HG03045 (cell line): Measurements from ENCODE around the gene PTGDR.
A peak's percentile ranks its signal among the peaks of the same experiment; 100 is the strongest.

ENCODE experiments used
- ATAC-seq: cut with Tn5 transposase; IDR thresholded peaks from one replicate; pipeline ENCODE4 v1.9.1; 2021; ENCODE audit warnings: mild to moderate bottlenecking, moderate library complexity; ENCODE audit not compliant: unreplicated experiment

PTGDR gene, protein sequence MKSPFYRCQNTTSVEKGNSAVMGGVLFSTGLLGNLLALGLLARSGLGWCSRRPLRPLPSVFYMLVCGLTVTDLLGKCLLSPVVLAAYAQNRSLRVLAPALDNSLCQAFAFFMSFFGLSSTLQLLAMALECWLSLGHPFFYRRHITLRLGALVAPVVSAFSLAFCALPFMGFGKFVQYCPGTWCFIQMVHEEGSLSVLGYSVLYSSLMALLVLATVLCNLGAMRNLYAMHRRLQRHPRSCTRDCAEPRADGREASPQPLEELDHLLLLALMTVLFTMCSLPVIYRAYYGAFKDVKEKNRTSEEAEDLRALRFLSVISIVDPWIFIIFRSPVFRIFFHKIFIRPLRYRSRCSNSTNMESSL

DNA sequence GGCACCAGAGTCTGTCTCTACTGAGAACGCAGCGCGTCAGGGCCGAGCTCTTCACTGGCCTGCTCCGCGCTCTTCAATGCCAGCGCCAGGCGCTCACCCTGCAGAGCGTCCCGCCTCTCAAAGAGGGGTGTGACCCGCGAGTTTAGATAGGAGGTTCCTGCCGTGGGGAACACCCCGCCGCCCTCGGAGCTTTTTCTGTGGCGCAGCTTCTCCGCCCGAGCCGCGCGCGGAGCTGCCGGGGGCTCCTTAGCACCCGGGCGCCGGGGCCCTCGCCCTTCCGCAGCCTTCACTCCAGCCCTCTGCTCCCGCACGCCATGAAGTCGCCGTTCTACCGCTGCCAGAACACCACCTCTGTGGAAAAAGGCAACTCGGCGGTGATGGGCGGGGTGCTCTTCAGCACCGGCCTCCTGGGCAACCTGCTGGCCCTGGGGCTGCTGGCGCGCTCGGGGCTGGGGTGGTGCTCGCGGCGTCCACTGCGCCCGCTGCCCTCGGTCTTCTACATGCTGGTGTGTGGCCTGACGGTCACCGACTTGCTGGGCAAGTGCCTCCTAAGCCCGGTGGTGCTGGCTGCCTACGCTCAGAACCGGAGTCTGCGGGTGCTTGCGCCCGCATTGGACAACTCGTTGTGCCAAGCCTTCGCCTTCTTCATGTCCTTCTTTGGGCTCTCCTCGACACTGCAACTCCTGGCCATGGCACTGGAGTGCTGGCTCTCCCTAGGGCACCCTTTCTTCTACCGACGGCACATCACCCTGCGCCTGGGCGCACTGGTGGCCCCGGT is at the start of gene PTGDR:
Gene PTGDR, plus strand, starts transcription at position 198 of the 778 bp plus-strand sequence. Its CDS starts 117 bp downstream, at position 315.
- ATAC-seq: no peak

DNA sequence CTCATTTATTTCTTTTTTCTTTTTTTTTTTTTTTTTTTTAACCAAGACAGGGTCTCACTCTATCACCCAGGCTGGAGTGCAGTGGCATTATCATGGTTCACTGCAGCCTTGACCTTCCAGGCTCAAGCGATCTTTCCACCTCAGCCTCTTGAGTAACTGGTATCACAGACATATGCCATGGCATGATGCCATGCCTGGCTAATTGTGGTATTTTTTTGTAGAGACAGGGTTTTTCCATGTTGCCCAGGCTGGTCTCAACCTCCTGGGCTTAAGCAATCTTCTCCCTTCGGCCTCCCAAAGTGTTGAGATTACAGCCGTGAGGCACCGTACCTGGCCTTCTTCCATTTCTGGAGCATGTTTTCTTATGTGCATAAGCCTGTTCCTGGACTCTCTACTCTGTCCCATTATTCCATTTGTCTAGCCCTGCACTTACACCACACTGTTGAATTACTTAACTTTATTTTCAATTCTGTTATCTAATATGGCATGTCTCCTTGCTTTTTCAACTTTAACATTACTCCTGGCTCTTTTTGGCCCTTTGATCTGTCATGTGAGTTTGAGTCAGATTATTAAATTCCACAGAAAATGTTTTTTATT is 47.9 kb upstream of the PTGDR start:
- no peak for ATAC-seq

DNA sequence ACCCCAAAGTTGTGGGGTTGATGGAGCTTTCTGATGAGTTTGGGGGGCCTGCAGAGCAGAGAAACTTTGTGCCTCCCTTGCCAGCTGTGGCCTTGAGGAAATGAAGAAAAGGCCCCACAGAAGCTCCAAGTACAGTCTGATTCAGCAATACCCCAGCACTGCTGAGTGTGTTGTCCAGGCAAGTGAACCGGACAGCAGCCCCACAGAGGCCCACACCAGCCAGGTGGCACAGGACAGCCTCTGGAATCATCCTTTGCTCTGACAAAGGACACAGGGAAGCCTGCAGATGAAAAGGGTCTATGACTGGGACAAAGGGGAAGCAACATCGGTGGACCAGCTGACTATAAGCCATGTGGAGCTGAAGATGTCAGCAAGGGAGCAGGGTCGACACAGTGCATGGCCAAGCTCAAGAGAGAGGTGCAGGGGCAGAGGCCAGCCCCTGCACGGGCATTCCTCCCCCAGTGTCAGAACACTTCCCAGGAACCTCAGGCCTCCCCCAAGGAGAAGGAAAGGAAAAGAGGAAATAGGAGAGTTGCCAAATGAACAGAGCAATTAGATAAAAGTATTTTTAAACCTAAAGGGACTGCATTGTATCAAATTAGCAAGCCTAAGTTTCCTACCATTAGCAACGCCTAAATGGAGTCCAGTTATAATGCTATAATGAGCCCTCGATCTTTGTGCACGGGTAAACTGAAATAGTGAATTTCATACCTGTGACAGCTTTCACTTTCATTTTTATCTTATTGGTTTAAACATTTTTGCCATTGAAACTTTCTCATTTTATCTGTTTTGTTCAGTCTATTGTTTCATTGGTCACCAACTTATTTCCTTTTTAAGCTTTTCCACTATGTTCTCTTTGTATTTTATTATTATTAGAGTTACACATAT is 46.3 kb upstream of the PTGDR start:
- ATAC-seq: no peak

DNA sequence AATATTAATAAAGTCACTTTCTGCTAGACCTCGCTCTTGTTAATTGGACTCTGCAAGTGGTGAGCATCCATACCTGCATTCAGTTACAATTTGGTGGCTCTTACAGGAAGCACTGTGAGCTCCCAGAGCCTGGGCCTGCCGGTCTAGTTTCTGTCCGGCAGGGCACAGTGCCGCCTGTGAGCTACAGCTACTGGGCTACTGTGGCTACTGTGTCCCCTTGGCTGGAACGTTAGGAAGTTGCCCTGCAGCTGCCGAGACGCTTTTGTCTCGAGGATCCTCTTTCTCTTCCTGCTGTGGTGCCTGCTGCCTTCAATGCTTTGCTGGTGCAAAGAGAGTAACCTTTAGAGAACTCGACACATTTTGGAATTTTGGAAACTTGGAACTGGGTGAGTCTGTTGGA is 44.6 kb upstream of the PTGDR start:
- ATAC-seq: no peak

DNA sequence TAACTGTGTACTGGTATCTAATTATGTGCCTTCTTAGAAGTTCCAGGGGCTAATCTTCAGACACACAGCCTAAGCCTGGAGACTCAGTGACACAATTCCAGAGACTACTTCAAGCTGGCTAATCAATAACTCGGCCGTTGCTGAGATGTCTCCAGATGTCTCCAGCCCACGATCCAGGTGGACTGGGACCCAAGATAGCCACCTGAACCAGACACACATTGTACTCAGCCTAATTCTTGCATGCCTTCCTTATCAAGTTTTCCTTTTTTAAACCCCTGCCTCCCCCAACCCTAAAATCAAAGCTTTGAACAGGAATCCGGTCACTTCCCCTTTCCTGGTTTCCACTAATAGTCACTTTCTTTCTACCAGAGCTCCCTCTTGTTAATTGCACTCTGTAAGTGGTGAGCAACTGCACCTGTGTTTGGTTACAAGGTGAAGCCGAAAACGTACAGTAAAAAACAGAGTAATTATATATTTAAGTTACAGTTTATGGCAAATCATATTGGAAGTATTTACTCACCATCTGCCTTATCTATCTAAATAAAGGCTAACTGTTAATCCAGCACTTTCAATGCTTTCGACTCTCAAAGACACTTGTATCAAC is 39.8 kb upstream of the PTGDR start:
- ATAC-seq: no peak

DNA sequence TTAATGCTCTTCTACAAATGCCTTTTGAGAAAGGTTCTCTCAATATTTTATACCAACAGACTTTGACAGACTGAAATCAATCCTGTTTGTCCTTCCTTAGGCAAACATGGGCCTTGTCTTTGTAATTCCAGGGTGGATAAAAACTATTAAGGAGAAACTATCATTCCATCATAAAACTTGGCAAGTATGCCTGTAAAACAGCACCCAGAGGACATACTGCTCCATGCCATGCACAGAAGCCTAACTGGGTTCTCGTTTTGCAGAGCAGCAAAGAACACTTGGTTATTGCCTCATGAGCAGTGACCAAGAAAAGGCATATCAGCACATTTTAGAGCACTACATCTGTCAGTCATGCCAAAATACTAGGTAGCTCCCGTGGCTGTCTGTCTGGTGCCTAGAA is 33.8 kb upstream of the PTGDR start:
- ATAC-seq: no peak

DNA sequence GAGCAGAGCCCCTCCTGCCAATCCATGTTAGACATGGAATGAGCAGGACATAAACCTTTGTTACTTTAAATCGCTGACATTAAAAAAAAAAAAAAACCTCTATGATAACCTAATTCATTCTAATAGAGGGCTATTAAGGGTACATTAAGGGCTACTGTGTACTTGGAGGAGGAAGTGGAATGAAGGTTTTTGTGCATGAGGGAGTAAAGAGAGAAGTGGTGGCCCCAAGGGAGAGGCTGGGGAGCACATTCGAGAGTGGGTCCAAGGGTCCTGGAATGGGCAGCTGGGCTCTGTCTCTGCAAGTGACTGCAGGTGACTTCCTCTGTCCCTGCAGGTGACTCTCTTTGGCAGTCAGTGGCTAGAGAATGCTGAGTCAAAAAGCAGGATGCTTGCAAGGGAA is 32.1 kb upstream of the PTGDR start:
- no peak for ATAC-seq

DNA sequence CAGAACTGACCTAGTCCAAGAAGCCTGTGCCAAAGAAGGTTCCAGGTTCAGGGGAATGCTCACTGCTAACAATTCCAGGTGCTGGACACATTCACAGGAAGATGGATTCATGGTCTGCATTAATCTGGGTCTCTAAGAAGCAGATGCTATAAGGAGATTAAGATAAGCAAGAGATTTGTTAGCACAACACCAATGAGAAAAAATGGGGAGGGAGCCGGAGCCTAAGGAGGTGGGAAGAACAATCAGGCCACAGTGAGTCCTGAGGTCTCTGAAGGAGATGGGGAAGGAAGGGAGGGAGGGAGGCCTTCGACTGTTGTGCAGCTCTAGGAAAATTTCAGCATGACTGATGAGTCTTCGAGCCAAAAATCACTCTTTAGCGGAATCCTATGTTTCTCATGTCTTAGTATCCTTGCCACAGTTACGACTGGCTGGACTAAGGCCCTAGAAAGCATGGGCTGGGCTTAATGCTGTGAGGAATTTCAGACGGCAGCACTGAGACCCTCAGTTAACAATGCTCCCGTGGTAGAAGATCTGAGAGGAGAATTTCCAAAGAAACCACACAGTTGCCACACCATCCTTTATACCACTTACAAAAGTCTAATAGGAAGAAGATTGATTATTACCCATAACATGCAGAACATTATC is 31.5 kb upstream of the PTGDR start:
- ATAC-seq: no peak

DNA sequence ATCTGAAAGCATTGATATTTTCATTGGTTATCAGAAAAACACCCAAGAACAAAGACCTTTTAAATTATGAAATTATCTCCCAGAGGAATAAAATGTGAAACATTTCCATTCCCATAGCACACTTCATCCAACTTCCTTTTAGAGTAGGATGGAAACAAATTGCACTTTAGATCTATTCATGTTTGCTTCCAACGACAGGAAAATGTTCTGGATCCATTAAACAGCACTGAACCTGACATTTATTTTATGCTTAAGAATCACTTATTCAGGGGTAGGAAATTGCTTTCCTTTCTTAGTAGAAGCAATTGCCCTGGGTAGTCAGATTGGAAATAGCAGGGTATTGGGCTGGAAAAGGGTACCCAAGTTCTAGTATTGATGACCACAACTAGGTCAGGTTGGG is 28.8 kb upstream of the PTGDR start:
- ATAC-seq: no peak

DNA sequence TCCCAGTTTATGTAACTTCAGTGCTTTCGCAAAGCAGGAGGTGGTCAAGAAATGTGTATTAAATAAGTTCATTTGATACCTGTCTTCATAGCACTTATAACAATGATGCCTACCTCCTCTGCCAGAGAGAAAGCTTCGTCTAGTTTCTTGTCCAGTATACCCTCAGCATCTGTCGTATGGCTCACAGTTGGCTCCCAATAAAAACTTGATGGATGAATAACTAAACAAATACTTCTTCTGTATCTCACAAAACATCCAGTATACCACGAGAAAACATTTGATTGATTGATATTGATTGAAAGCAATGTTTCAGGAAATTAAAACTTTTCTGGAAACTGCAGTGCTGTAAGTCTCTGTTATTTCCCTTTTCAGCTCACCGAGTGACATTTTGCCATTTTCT is 26.9 kb upstream of the PTGDR start:
- no peak for ATAC-seq

DNA sequence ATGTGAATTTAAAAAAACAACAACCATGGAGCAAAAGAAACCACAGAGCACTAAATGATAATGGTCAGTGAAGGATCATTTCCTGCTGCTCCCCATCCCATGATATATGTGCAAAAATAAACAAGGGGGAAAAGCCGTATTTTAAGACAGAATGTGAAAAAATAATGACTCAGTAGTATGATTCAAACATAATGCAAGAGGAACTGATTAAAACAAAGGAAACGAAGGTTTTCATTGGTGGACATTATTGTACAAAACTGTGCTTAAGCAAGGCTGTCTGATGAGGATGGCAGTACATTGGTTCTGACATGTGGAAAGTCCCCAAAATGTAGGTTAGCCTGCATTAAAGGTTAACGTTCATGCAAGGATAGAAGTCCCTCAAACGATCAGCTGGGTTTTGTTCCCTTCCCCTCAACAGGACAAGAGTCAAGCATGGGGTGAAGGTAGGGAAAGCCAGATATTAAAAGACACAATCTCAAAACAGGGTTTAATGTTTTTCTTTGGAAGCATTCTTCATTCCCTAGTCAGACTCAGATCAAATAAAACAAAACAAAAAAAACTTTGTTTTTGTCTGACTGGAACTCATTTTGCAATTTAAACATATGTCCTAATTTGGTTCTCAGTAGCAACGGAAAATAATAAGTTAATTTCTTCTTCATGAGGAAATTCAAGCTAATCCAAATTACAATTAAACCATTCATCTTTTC is 26.3 kb upstream of the PTGDR start:
- no peak for ATAC-seq

DNA sequence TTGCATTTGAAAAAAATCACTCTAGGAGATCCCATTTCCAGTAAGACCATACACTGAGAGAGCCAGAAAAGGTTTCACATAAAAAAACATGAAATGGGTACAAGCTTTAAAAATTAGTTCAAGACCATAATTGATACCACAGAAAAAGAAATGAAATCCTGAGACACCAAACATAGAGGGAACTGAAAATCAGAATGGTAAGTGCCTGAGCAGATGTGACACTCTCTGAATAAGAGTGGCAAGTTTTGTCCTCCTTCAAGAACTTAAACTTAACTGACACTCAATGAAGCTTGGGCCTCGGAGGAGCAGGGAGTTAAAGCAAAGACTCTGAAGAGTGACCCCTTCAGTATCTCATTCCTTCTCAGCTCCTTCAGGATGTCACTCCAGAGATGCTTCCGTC is 23.2 kb upstream of the PTGDR start:
- peak; percentile 72 for ATAC-seq

DNA sequence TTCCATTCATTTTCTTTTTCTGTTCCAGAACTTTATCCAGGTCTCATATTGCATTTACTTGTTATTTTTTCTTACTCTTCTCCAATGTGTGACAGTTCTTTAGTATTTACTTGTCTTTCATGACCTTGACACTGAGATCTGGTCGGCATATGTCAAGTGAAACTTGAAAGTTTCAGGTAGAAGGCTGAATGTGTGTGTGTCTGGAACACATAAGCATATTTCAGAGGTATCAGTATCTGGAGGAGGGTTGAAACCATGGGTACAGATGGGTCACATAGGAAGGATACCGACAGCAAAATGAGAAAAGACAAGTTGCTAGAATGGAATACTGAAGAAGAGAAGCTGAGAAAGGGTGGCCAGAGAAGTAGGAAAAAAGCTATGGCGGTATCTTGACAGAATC is 22.5 kb upstream of the PTGDR start:
- ATAC-seq: peak; percentile 50

DNA sequence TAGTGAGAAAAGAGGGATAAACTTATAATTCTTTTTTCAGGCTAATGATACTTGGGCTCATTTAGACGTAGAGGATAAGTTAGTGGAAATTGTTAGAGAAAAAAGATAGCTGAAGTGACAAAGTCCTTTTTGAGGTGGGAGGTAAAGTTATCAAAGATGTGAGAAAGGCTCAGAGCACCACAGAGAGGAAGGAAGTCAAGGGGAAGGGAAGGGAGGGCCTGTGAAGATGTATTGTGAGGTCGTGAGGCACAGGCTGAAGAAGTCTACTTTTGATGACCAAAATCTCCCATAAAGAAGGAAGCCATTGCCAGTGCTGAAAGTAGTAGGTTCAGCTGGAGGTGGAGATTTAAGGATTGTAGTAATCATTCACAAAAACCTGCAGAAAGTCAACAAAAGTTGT is 19.4 kb upstream of the PTGDR start:
- ATAC-seq: no peak

DNA sequence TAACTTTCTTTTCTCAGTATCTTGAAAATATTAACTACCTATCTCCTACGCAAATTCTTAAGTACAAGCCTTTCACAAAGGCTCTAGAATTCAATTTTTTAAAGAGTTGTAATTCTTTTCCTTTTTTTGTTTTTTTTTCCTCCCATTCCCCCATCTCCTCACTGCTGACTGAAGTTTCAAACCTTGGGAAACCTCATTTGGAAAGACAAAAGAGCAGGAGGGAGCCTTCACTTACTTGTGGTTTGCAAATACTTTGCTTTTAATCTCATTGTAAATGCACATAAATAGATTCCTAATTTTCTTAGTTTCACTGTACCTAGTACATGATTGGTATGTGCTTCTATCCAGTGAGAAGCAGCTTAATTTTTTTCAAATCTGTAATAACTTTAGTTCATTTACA is 15.8 kb upstream of the PTGDR start:
- ATAC-seq: no peak

DNA sequence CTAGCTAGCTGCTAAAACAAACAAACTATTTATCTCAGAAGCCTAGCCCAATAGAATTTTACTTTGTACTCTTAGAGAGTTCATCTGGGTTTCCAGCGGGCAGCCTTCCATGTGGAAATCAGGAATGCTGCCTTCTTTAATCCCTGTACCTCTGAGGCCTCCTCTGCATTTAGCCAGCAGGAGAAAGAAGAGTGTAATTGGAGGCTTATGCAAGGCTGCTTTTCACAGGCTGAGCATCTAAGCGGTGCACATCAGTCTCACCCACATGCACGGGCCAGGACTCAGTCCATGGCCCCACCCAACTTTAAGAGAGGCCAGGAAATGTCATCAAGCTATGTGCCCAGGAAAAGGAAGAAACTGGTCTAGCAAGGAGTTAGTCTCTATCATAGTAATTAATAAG is 14.0 kb upstream of the PTGDR start:
- ATAC-seq: no peak

DNA sequence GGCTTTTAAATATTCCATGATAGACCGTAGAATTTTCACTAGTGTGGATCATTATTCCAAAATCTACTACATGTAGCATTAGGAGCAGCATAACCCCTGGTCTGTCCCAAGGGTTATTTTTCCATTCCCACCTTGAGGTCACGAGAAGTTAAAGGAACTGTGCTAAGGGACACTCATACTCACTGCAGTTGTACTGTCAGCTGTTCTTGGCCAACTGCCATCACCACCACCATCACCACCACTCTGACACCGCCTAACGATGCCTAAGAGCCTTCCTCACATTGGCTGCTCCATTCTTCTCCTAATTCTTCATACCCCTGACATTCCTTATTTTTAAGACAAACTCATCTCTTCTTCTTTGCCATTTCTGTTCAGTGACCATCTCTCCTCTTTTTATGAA is 13.4 kb upstream of the PTGDR start:
- ATAC-seq: no peak

DNA sequence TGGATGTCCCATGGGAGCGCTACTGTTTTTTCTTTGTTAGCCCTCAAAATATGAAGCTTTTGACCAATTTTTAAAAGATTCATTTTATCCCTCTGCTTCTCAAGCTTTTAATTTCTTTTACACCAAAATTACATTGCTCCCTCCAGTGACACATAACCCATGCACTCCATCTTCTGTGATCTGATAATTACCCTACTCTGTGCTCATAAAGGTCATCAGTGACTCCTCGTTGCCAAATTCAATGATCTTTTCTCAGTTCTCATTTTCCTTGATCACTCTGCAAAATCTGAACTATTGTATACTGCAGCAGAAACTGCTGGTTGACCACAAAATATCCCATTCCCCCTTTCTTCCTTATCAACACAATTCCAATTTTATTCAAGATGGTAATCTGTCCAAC is 8.7 kb upstream of the PTGDR start:
- ATAC-seq: no peak

DNA sequence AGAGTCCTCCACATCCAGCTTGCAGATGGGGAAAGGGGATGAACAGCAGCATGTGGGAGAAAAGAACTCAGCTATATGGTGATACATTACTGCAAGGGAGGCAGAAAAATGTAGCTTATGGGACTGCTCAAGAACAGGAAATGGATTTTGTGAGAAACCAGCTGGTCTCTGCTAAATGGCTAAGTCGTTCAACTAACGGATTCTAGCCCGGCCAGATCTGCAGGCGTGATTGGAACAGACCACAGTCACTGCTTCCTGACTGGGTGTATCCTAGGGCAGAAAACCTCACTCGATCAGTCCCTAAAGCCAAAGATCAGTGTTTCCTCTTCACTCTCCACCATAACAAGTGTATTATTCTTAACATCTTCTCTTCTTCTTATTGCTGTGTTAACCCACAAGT is 8.1 kb upstream of the PTGDR start:
- no peak for ATAC-seq

DNA sequence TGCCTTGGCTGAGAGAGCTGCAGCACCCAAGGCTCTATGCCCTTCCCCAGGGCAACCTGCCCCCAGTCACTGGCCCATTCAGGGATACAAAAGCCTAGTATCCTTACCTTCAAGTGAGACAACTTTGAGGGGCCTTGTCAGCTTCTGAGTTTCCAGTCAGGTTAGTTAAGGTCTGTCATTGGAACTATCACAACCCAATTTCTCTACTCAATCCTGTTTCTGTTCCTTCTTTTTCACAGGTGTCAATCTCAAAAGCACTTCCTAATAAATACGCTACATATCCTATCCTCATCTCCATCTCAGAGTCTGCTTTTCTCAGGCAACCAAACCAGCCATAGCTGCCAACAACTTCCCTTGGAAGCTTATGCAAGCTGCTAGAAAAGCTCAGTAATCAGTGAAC is 4.9 kb upstream of the PTGDR start:
- ATAC-seq: no peak
